WTC11 (cell line): ENCODE data around the gene GLYAT.

ENCODE experiments used
- AR ChIP-seq: fragments of 250-450 bp; sonication (Bioruptor Pico); IDR thresholded peaks from 2 replicates; pipeline ENCODE4 v1.9.0; 2021; ENCODE audit warnings: mild to moderate bottlenecking
- ELF4 ChIP-seq: sonication (generic); formaldehyde crosslinking; IDR thresholded peaks from 2 replicates; pipeline ENCODE4 v1.8.1; 2022; ENCODE audit warnings: low read depth, mild to moderate bottlenecking, moderate library complexity, missing genetic modification reagents
- FOXJ3 ChIP-seq: sonication (generic); formaldehyde crosslinking; IDR thresholded peaks from 2 replicates; pipeline ENCODE4 v1.9.0; 2021; ENCODE audit warnings: missing genetic modification reagents, mild to moderate bottlenecking, borderline replicate concordance
- GABPB1 ChIP-seq: sonication (generic); formaldehyde crosslinking; IDR thresholded peaks from 2 replicates; pipeline ENCODE4 v1.8.1; 2023; ENCODE audit warnings: mild to moderate bottlenecking, missing genetic modification reagents
- ZBTB21 ChIP-seq: sonication (generic); formaldehyde crosslinking; IDR thresholded peaks from 2 replicates; pipeline ENCODE4 v1.8.1; 2023; ENCODE audit warnings: mild to moderate bottlenecking, missing genetic modification reagents, borderline replicate concordance
- TF ChIP-seq, protein P1 (sequence below): fragments of 200-600 bp; IDR thresholded peaks from 2 replicates; pipeline ENCODE4 v1.8.0; 2022; ENCODE audit warnings: antibody characterized with exemption

- TF ChIP-seq ELF4 (CRISPR knock-in tag) (no peak), FOXJ3 (CRISPR knock-in tag) (no peak), AR (CRISPR knock-in tag) (no peak), ZBTB21 (CRISPR knock-in tag) (no peak), GABPB1 (no peak)
- TF ChIP-seq, protein P1, sequence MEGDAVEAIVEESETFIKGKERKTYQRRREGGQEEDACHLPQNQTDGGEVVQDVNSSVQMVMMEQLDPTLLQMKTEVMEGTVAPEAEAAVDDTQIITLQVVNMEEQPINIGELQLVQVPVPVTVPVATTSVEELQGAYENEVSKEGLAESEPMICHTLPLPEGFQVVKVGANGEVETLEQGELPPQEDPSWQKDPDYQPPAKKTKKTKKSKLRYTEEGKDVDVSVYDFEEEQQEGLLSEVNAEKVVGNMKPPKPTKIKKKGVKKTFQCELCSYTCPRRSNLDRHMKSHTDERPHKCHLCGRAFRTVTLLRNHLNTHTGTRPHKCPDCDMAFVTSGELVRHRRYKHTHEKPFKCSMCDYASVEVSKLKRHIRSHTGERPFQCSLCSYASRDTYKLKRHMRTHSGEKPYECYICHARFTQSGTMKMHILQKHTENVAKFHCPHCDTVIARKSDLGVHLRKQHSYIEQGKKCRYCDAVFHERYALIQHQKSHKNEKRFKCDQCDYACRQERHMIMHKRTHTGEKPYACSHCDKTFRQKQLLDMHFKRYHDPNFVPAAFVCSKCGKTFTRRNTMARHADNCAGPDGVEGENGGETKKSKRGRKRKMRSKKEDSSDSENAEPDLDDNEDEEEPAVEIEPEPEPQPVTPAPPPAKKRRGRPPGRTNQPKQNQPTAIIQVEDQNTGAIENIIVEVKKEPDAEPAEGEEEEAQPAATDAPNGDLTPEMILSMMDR = no peak
Observed at GRCh38 chr11:58769308-58769707, 37.6 kb upstream of the GLYAT start.
